ENCODE data around the gene CPA4. TPM values are rescaled to one million over a fixed set of nuclear protein-coding genes. Genes with fewer than 3 reads are reported as not detected.

The CPA4 gene
- total and polyA plus RNA-seq, 2 of the 13 experiments (the other 11 are each of a cell fraction or from before 2014, with no cell fraction given) = 0.20 to 0.22 TPM

DNA sequence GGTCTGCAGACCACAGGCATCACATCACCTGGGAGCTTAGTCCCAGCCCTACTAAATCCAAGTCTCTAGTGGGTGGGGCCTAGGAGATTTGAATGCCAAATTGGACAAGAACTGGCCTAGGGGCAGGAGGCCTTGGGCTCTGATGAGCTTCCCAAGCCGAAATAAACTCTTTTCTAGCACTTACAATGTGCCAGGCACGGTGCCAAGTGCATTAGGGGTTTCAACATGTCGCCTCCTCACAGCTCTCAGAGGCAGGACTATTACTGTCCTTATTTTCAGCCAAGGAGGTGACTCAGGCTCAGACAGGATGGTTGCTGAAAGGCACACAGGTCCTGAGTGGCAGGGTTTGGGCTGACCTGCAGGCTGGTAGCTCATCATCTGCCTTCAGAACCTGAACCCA lies 78.1 kb downstream of the CPA4 start (continued):
- TF ChIP-seq ZNF850 (CRISPR knock-in tag; conservative IDR thresholded peaks at IDR 0.05) (no peak), MTF1 (CRISPR knock-in tag; IDR thresholded peaks at IDR 0.05) (no peak), ZNF253 (CRISPR knock-in tag; IDR thresholded peaks at IDR 0.05; ENCODE audit: borderline replicate concordance) (no peak)

GRCh38 chr7:130372402-130373165 lies 79.6 kb downstream of the CPA4 start:
- Histone ChIP-seq H3K4me3 (replicated peaks in 1 of 3; ENCODE audit: insufficient read depth in 1 of 3, low read depth in 2 of 3, low read length in 3 of 3) (peak overlapping the region in 2 of 3 experiments; percentile 4 to 52; a peak in 1 of 6 replicates), H3K4me1 (ENCODE audit: insufficient read depth, low read length) (peaks cover 74% of the 10 kb centered on the region), H3K36me3 (replicated peaks in 1 of 2; ENCODE audit: control insufficient read depth in 1 of 2, insufficient read depth in 2 of 2, low read length in 2 of 2) (no peaks in the 10 kb centered on the region), H3K79me2 (ENCODE audit: insufficient read depth, low read length) (no peaks in the 10 kb centered on the region), H3K9me3 (ENCODE audit: low read length) (peaks cover 10% of the 10 kb centered on the region), H3K4me2 (ENCODE audit: low read depth, low read length) (peak overlapping the region; percentile 68), H4K20me1 (ENCODE audit: insufficient read depth, low read length) (no peaks in the 10 kb centered on the region), H3K27ac (ENCODE audit: extremely low read length, insufficient read depth, low read length) (peak overlapping the region; percentile 94), H3K27me3 (ENCODE audit: control insufficient read depth in 1 of 2, insufficient read depth in 2 of 2, low read length in 2 of 2) (no peaks in the 10 kb centered on the region), H2AFZ (ENCODE audit: low read length) (no peak overlapping the region), H3K9ac (ENCODE audit: insufficient read depth, low read depth, low read length) (peak overlapping the region; percentile 73)
- ATAC-seq = no peak
- intact Hi-C loops (cut with micrococcal nuclease; ENCODE audit: unreplicated experiment) (no loop called here), in situ Hi-C loops (cut with HindIII; ENCODE audit: extremely low pct_ligation_motif_present, low pct_unique_long_range_greater_than_20kb) (no loop called here)
- BruUV-seq (replicated peaks) = no TSS peak
- CTCF ChIA-PET (ENCODE audit: low intra/inter-chr PET ratio, low total read pairs) = no interaction called here
- no peak for DNase-seq (ENCODE audit: low spot score)
- FAIRE-seq = no peak
- POLR2A ChIA-PET = interaction anchor here (0.5 to 0.6 kb wide), 2 partner anchors 71 to 304 kb away, joined by 3 read pairs; no protein-coding TSS in a partner anchor
- WGBS (ENCODE audit: low lambda C conversion rate) = 79% methylated on average over 11 of the region's 11 CpGs
- TF ChIP-seq ZSCAN12 (CRISPR knock-in tag; IDR thresholded peaks at IDR 0.05) (no peak), ZNF761 (CRISPR knock-in tag; conservative IDR thresholded peaks at IDR 0.05) (no peak), PCBP2 (optimal IDR thresholded peaks at IDR 0.05; ENCODE audit: low read depth, low read length, poor library complexity, severe bottlenecking) (no peak), ZNF569 (CRISPR knock-in tag; IDR thresholded peaks at IDR 0.05; ENCODE audit: borderline replicate concordance) (no peak), ZNF124 (CRISPR knock-in tag; IDR thresholded peaks at IDR 0.05) (no peak), NFRKB (IDR thresholded peaks at IDR 0.05) (no peak), STAG1 (CRISPR knock-in tag; IDR thresholded peaks at IDR 0.05) (no peak), CREB3 (CRISPR knock-in tag; IDR thresholded peaks at IDR 0.05) (no peak), ZNF614 (CRISPR knock-in tag; IDR thresholded peaks at IDR 0.05; ENCODE audit: borderline replicate concordance) (no peak), ZSCAN31 (CRISPR knock-in tag; IDR thresholded peaks at IDR 0.05; ENCODE audit: low read depth) (no peak), ZFP37 (CRISPR knock-in tag; IDR thresholded peaks at IDR 0.05; ENCODE audit: borderline replicate concordance) (no peak), MIXL1 (CRISPR knock-in tag; IDR thresholded peaks at IDR 0.05) (no peak), CREBL2 (CRISPR knock-in tag; IDR thresholded peaks at IDR 0.05; ENCODE audit: borderline replicate concordance) (no peak), PRDM4 (CRISPR knock-in tag; IDR thresholded peaks at IDR 0.05; ENCODE audit: borderline replicate concordance) (no peak), YY1 (IDR thresholded peaks at IDR 0.05; ENCODE audit: insufficient read depth, insufficient replicate concordance, low read depth, low read length) (peak; percentile 59)
- TF ChIP-seq, protein P1, sequence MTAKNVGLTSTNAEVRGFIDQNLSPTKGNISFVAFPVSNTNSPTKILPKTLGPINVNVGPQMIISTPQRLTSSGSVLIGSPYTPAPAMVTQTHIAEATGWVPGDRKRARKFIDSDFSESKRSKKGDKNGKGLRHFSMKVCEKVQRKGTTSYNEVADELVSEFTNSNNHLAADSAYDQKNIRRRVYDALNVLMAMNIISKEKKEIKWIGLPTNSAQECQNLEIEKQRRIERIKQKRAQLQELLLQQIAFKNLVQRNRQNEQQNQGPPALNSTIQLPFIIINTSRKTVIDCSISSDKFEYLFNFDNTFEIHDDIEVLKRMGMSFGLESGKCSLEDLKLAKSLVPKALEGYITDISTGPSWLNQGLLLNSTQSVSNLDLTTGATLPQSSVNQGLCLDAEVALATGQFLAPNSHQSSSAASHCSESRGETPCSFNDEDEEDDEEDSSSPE (CRISPR knock-in tag; IDR thresholded peaks at IDR 0.05) = no peak
